HG03135 (cell line): ENCODE results near the gene DLGAP1.
A peak's percentile ranks its signal among the peaks of the same experiment; 100 is the strongest.

Experiments used
- ATAC-seq: cut with Tn5 transposase; IDR thresholded peaks from one replicate; pipeline ENCODE4 v1.9.1; 2021; ENCODE audit warnings: mild to moderate bottlenecking, moderate library complexity; ENCODE audit not compliant: unreplicated experiment

The DLGAP1 gene

GRCh38 chr18:4007846-4008245 is 447.3 kb downstream of the DLGAP1 start:
- ATAC-seq: no peak

GRCh38 chr18:4004183-4004829 is 450.8 kb downstream of the DLGAP1 start:
- no peak for ATAC-seq

- ATAC-seq: no peak
Measured at GRCh38 chr18:3998698-3999333, 456.3 kb downstream of the DLGAP1 start.

GRCh38 chr18:3995476-3996102 is 459.5 kb downstream of the DLGAP1 start:
- peak; percentile 81 for ATAC-seq

- ATAC-seq: no peak
Measured at GRCh38 chr18:3993941-3994687, 461.0 kb downstream of the DLGAP1 start.

GRCh38 chr18:3985664-3986063 is 469.4 kb downstream of the DLGAP1 start:
- ATAC-seq: no peak

GRCh38 chr18:3985020-3985419 is 470.1 kb downstream of the DLGAP1 start:
- ATAC-seq: no peak

GRCh38 chr18:3984163-3984757 is 470.8 kb downstream of the DLGAP1 start:
- ATAC-seq: no peak

GRCh38 chr18:3983351-3983969 is 471.6 kb downstream of the DLGAP1 start:
- no peak for ATAC-seq

GRCh38 chr18:3982541-3982940 is 472.6 kb downstream of the DLGAP1 start:
- ATAC-seq: no peak

- ATAC-seq: no peak
Measured at GRCh38 chr18:3979024-3979423, 476.1 kb downstream of the DLGAP1 start.

GRCh38 chr18:3973191-3973850 is 481.8 kb downstream of the DLGAP1 start:
- no peak for ATAC-seq

- ATAC-seq: no peak
Measured at GRCh38 chr18:3972291-3972930, 482.7 kb downstream of the DLGAP1 start.

GRCh38 chr18:3970929-3971328 is 484.2 kb downstream of the DLGAP1 start:
- no peak for ATAC-seq

- ATAC-seq: no peak
Measured at GRCh38 chr18:3967359-3968180, 487.5 kb downstream of the DLGAP1 start.

GRCh38 chr18:3966642-3967358 is 488.3 kb downstream of the DLGAP1 start:
- no peak for ATAC-seq

GRCh38 chr18:3966246-3966641 is 488.9 kb downstream of the DLGAP1 start:
- no peak for ATAC-seq

GRCh38 chr18:3960977-3961376 is 494.1 kb downstream of the DLGAP1 start:
- ATAC-seq: no peak
